CD4-positive, alpha-beta T cell treated with Interleukin-12 subunit alpha and Interleukin-12 subunit beta, for 1 hour (primary cell): ENCODE measurements around the gene LAX1.

Experiments used
- DNase-seq: peaks from one replicate; pipeline ENCODE4 v3.0.0-alpha.2; 2020

LAX1 gene

DNA sequence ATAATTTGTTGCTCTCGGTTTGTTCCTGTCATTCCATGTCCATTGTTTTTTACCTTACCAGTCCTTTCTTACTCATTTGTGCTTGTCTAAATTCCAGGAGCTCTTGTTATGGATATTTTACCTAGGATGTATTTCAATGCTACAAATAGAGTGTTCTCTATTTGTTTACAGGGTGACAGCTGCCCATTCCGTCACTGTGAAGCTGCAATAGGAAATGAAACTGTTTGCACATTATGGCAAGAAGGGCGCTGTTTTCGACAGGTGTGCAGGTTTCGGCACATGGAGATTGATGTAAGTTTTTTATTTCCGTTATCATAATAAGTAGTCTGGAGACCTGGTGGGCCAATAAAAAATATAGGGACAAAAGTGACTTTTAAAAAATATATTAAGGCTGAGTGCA, 53.4 kb downstream of the LAX1 start:
- no peak for DNase-seq

DNA sequence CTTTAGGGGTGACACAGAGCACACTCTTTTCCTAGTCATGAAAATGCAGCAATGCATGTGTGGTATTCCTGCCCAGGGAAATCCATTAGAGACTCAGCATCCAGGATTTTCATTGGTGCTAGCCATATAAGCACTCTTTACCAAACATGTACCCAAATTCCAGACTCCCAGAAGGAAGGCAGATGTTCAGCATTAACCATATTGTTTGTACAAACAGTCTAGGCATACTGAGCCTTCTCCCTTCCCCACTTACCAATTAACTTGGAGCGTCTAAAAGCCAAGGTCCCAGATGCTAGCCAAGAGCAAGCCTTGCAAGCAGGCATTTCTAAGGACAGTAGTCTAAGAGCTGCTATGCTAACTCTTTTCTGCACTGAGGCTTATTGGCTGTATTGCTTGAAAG, 58.3 kb downstream of the LAX1 start:
- DNase-seq: no peak
